ENCODE results near the gene CD83. TPM values are rescaled to one million over a fixed set of nuclear protein-coding genes. Genes with fewer than 3 reads are reported as not detected.

Gene CD83
- total RNA-seq, 1 experiment from 2014 or later: 7.0 TPM

GRCh38 chr6:14081126-14081525 lies 36.4 kb upstream of the CD83 start:
- no peak for DNase-seq
- H3K36me3 Mint-ChIP-seq (ENCODE audit: insufficient read depth in 1 of 3, low read depth in 3 of 3): no peaks in the 10 kb centered on the region
- no peaks in the 10 kb centered on the region; the same call in none of the 2 replicates for H3K27me3 Mint-ChIP-seq (ENCODE audit: low read depth)
- Histone ChIP-seq H3T11ph (ENCODE audit: low read length) (no peak overlapping the region), H2AFZ (ENCODE audit: low read length) (no peak overlapping the region), H3K4ac (ENCODE audit: low read depth, low read length) (no peak overlapping the region), H2AK5ac (ENCODE audit: insufficient read length, low read length) (no peak overlapping the region), H3K14ac (ENCODE audit: insufficient read depth, low read length) (no peak overlapping the region), H3K9me3 (ENCODE audit: control insufficient read depth, low read depth, low read length) (no peaks in the 10 kb centered on the region), H3K27me3 (ENCODE audit: insufficient read depth, low read length) (no peaks in the 10 kb centered on the region; the same call in 1 of the 2 replicates), H3K4me2 (ENCODE audit: insufficient read depth, insufficient read length, low read length) (no peak overlapping the region), H3K79me2 (ENCODE audit: insufficient read depth, low read length) (no peaks in the 10 kb centered on the region), H3K18ac (ENCODE audit: insufficient read length, low read depth, low read length) (no peak overlapping the region), H4K91ac (ENCODE audit: insufficient read length, low read depth, low read length) (no peak overlapping the region), H3K56ac (ENCODE audit: insufficient read length, low read depth, low read length) (no peak overlapping the region), H2BK12ac (ENCODE audit: insufficient read length, low read depth, low read length) (no peak overlapping the region), H3K79me1 (ENCODE audit: insufficient read depth, low read depth, low read length, poor library complexity, severe bottlenecking) (no peaks in the 10 kb centered on the region), H3K9ac (ENCODE audit: extremely low read depth, insufficient read length, low read length) (no peak overlapping the region), H2BK15ac (ENCODE audit: low read depth, low read length) (no peak overlapping the region), H2BK5ac (ENCODE audit: insufficient read length, low read length) (no peak overlapping the region), H4K8ac (replicated peaks; ENCODE audit: insufficient read length, low read depth, low read length) (no peak overlapping the region), H3K27ac (ENCODE audit: insufficient read length, low read depth, low read length) (no peak overlapping the region), H3K23me2 (ENCODE audit: insufficient read length, low read depth, low read length, poor library complexity, severe bottlenecking) (no peaks in the 10 kb centered on the region), H3K23ac (ENCODE audit: insufficient read length, low read depth, low read length) (no peak overlapping the region), H3K4me1 (ENCODE audit: insufficient read depth, low read length) (no peaks in the 10 kb centered on the region), H4K20me1 (ENCODE audit: control insufficient read depth, insufficient read depth, insufficient read length) (no peaks in the 10 kb centered on the region), H2BK120ac (ENCODE audit: low read depth, low read length, poor library complexity, severe bottlenecking) (no peak overlapping the region), H4K5ac (ENCODE audit: insufficient read length, low read depth, low read length) (no peak overlapping the region), H2BK20ac (ENCODE audit: low read depth, low read length, poor library complexity, severe bottlenecking) (no peak overlapping the region)
- WGBS (ENCODE audit: extremely low coverage, insufficient read length, low lambda C conversion rate): no CpG with 5 or more reads among the region's 5 CpGs
- H3K27ac Mint-ChIP-seq: no peak overlapping the region
- H3K4me1 Mint-ChIP-seq: peaks cover 9 to 17% of the 10 kb centered on the region in 2 experiments
- no peak for TF ChIP-seq CTCF (conservative IDR thresholded peaks at IDR 0.05)
- H3K4me3 Mint-ChIP-seq: no peak overlapping the region
- H3K9me3 Mint-ChIP-seq: no peaks in the 10 kb centered on the region; a peak in 1 of 5 replicates
